ENCODE data around the gene RAPGEF4. TPM values are rescaled to one million over a fixed set of nuclear protein-coding genes. Genes with fewer than 3 reads are reported as not detected.

The RAPGEF4 gene
- total RNA-seq, 2 experiments from 2014 or later, result 1.1 TPM

DNA sequence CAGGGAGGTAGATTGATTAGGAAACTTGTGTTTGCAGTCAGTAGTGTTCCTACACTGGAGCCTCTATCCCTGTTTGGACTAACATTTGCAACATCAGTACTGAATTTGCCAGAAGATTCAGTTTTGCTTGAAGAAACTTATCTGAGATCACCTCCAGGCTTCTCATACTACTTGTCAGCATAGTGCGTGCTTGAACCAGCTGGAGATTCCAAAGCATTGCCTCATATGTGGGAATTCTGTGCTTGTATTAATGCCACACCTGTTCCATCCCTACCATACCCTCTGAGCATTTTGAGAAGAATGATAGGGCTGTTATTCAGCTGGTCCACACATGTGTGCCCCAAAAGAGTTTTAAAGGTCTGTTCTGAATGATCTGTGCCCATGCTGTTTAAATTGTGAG, 148.7 kb downstream of the RAPGEF4 start:
- Mint-ChIP-seq H3K27ac (no peak overlapping the region), H3K4me1 (no peaks in the 10 kb centered on the region)

DNA sequence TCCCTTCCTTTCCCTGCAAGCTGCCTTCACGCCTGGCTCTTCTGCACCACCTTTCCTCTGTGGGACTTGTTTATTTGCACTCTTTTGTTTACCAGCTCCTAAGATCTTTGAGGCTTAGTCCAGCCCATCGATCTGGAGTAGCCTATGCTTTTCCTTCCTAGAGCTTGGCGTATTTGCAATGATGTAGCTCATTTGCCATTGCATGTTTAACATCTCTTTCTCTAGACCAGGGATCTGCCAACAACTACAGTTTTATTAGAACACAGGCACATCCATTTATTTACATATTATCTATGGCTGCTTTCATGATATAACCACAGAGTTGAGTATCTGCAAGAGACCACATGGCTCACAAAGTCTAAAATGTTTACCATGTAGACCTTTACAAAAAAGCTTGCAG, 150.4 kb downstream of the RAPGEF4 start:
- Mint-ChIP-seq H3K27ac (no peak overlapping the region), H3K4me3 (no peak overlapping the region), H3K27me3 (peaks cover 10% of the 10 kb centered on the region), H3K9me3 (no peaks in the 10 kb centered on the region), H3K36me3 (no peaks in the 10 kb centered on the region), H3K4me1 (no peaks in the 10 kb centered on the region)
- DNase-seq (no peak), ATAC-seq (ENCODE audit: low read depth) (no peak)
- POLR2A ChIA-PET, result no interaction called here

More for the DNA sequence above, 148.7 kb downstream of the RAPGEF4 start:
- ATAC-seq (ENCODE audit: low read depth), result no peak
- Mint-ChIP-seq H3K4me3 (no peak overlapping the region), H3K9me3 (no peaks in the 10 kb centered on the region), H3K27me3 (peaks cover 11% of the 10 kb centered on the region), H3K36me3 (no peaks in the 10 kb centered on the region)
- POLR2A ChIA-PET, result no interaction called here
- no peak for DNase-seq

DNA sequence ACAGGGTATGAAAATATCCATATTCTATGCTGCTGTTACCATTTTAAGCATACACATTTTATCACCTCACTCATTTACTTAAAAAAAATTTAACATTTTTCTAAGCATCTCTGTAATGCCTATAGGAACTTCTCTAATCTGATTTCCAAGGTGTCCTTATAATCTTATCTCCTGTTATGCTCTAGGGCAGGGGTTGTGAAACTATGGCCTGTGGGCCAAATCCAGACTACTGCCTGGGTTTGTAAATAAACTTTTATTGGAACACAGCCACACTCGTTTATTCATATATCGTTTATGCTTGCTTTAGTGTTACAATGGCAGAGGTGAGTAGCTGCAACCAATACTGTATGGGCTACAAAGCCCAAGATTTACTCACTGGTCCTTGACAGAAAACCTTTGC, 151.6 kb downstream of the RAPGEF4 start:
- peaks cover 9% of the 10 kb centered on the region for H3K27me3 Mint-ChIP-seq
- no peak for ATAC-seq (ENCODE audit: low read depth)
- no peak overlapping the region for H3K4me3 Mint-ChIP-seq
- POLR2A ChIA-PET, result no interaction called here
- no peaks in the 10 kb centered on the region for H3K36me3 Mint-ChIP-seq
- no peak for DNase-seq
- no peaks in the 10 kb centered on the region for H3K4me1 Mint-ChIP-seq
- H3K27ac Mint-ChIP-seq, result no peak overlapping the region
- no peaks in the 10 kb centered on the region for H3K9me3 Mint-ChIP-seq

DNA sequence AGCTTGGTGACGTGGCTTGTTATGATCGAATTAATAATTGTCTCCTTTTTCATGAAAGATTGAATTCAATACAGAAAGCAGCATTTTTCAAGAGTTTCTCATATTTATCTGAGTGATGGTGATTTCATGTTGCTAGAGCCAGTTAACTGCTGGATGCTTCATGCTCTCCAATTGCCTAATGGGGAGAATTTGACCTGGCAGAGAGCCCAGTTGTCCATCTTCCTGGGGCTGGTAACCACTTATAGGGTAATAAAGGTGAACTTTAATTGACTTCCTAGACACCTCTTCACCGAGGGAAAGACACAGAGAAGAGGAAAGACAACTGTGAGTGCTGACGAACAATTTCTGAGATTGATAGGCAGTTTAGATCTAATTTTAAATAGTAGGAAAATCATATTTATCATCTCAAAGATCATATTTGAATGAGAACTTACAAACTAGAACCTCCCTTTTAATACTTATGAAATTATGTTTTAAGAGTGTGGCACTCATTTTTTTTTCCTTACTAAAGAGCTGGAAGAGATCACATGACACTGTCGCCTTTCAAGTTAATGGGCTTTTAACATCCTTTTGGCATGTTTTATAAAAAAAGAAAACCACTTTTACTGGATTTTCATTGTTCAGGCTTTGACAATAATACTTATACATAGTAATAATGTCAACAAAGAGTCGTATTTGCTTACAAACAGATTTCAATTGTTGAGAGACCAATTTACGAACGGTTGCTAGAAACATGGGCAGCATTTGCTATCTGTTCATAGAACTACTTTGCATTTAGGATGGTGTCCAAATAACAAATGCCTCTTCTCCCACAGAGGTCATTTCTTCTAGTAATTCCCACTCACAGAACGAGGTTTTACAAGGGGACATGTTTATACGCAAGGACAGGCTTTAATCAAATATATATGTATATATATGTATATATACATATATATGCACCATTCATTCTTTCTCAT, 153.3 kb downstream of the RAPGEF4 start:
- H3K4me3 Mint-ChIP-seq, result no peak overlapping the region
- POLR2A ChIA-PET, result no interaction called here
- H3K27me3 Mint-ChIP-seq, result peaks cover 9% of the 10 kb centered on the region
- no peaks in the 10 kb centered on the region for H3K4me1 Mint-ChIP-seq
- no peaks in the 10 kb centered on the region for H3K9me3 Mint-ChIP-seq
- H3K36me3 Mint-ChIP-seq, result no peaks in the 10 kb centered on the region
- H3K27ac Mint-ChIP-seq, result no peak overlapping the region
- no peak for ATAC-seq (ENCODE audit: low read depth)
- no peak for DNase-seq

DNA sequence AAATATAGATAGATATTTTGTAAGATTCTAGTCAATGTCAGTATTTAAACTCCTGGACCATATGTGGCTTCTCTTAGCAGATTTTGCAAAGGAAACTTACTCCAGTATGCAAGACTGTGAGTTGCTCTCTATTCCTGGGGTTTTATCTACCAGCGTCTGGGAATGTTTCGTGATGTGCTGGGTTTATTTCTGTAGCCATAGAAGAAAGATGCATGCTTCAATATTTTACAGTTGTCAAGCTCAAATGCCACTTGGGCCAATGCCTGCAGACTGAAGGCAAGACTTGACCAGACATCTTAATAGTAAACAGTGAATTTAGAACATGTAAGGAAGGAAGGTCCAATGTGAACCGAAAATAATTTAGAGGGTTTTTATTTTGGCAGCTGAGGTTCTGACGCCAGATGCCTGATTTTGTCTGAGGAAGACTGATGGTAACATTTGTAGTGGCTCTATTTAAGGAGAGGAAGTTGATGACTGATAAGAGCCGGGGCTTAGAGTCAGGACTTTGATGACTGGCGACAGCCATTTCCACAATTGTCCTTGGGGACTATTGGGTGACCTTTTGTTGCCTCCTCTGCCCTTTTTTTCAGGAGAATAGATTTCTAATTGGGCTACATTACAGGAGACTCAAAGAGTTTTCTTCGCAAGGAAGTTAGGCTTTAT, 154.3 kb downstream of the RAPGEF4 start:
- DNase-seq (no peak), ATAC-seq (ENCODE audit: low read depth) (no peak)
- H3K9me3 Mint-ChIP-seq, result no peaks in the 10 kb centered on the region
- no peaks in the 10 kb centered on the region for H3K36me3 Mint-ChIP-seq
- H3K27ac Mint-ChIP-seq, result no peak overlapping the region
- H3K27me3 Mint-ChIP-seq, result peaks cover 9% of the 10 kb centered on the region
- POLR2A ChIA-PET, result no interaction called here
- no peak overlapping the region for H3K4me3 Mint-ChIP-seq
- H3K4me1 Mint-ChIP-seq, result no peaks in the 10 kb centered on the region

DNA sequence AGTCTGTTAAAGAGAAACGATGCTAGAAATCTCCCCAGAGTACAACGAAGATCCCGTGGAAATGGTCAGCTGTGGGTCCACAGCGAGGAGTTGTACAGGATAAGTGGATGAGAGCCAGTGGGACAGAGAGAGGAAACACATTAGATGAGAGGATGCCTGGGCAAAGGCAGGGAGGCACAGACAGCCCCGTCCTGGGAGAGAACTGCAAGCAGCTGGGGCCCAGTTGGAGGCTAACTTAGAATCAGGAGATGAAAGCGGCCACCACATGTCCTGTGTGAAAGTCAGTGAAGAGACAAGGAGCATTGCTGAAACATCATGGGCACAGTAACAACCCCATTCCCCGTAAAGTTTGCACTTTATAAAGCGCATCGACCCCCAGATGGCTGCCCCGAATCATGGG, 157.5 kb downstream of the RAPGEF4 start:
- Mint-ChIP-seq H3K27ac (no peak overlapping the region), H3K4me1 (no peaks in the 10 kb centered on the region)
- no peak for ATAC-seq (ENCODE audit: low read depth)

DNA sequence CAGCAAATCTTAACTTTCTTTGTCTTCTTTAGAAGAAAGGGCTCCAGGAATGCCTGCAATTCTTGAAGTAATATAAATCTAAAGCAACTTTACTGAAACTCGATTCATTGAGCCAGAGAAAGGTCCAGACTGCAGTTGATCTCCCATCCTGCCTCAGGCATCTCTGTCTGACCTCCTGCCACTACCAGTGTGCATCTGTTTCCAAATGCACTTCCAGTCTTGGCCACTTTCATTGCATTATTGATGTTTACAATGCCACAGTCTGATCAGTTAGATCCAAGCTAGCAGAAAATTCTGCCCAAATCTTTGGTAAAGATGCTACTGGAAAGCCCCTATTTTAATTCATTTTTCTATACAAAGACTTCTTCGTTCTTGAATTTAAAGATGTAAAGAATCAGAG, 158.0 kb downstream of the RAPGEF4 start:
- Mint-ChIP-seq H3K27me3 (peaks cover 14% of the 10 kb centered on the region), H3K36me3 (no peaks in the 10 kb centered on the region), H3K4me1 (no peaks in the 10 kb centered on the region), H3K27ac (no peak overlapping the region), H3K9me3 (no peaks in the 10 kb centered on the region), H3K4me3 (no peak overlapping the region)
- POLR2A ChIA-PET, result no interaction called here
- ATAC-seq (ENCODE audit: low read depth) (no peak), DNase-seq (no peak)

More for the DNA sequence above, 157.5 kb downstream of the RAPGEF4 start:
- POLR2A ChIA-PET, result no interaction called here
- DNase-seq, result no peak
- Mint-ChIP-seq H3K4me3 (no peak overlapping the region), H3K9me3 (no peaks in the 10 kb centered on the region), H3K36me3 (no peaks in the 10 kb centered on the region), H3K27me3 (peaks cover 13% of the 10 kb centered on the region)

DNA sequence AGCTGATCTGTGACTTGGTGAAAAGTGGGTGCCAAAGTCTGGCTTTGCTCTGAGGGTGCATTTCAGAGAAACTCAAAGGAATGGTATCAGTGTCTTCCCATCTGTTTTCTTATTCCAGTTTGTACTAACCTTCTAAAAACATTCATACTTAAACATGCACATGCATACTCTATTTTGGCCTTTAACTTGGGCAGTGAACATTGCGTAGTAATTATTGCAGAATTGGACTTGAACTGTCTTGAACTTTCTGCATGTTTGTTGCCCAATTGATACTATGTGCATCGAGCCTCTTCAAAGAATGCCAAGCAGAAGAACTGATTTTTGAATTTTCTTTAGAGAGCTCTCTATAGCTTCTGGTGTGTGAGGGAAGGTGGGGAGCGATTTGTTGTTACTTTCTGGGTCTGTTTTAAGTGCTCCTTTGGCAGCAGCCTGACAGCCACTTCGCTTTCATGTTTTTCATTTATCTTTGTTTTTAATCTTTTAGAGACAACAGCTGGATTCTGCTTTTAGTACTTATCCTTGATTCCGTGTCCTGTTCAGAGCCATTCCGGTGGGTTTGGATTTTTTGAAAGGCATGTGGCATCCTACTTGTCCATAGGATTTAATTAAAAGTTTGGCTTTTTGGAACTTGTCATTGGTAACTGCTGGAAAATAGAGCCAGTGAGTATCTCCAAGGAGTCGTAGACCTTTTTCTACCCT, 159.2 kb downstream of the RAPGEF4 start:
- no peaks in the 10 kb centered on the region for H3K4me1 Mint-ChIP-seq
- no peak overlapping the region for H3K4me3 Mint-ChIP-seq
- DNase-seq, result no peak
- no peak for ATAC-seq (ENCODE audit: low read depth)
- H3K27ac Mint-ChIP-seq, result no peak overlapping the region
- H3K36me3 Mint-ChIP-seq, result no peaks in the 10 kb centered on the region
- no peaks in the 10 kb centered on the region for H3K9me3 Mint-ChIP-seq
- H3K27me3 Mint-ChIP-seq, result peaks cover 20% of the 10 kb centered on the region
- POLR2A ChIA-PET, result no interaction called here

DNA sequence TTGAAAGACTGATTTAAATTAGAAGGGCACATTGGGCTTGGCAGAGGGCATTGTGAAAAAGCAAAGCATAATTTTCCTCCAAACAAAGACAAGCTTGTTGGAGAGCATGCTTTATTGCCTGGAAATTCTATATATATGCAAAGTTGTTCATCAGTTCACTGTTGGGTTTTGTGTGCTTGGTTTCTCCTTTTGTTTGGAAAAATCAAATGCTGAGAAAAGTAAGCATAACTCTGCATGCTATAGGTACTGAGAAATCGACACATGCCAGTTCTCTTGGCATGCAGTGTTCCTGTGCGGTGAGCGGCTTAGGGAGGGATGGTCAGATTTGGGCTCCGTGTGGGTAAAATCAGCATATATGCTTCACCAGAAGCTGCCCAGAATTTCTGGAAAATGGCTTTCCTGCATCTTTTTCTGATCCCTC, 161.0 kb downstream of the RAPGEF4 start:
- no peak overlapping the region for H3K4me3 Mint-ChIP-seq
- H3K36me3 Mint-ChIP-seq, result no peaks in the 10 kb centered on the region
- no peaks in the 10 kb centered on the region for H3K4me1 Mint-ChIP-seq
- peaks cover 20% of the 10 kb centered on the region for H3K27me3 Mint-ChIP-seq
- no peaks in the 10 kb centered on the region for H3K9me3 Mint-ChIP-seq
- ATAC-seq (ENCODE audit: low read depth) (no peak), DNase-seq (no peak)
- no peak overlapping the region for H3K27ac Mint-ChIP-seq
- POLR2A ChIA-PET, result no interaction called here

DNA sequence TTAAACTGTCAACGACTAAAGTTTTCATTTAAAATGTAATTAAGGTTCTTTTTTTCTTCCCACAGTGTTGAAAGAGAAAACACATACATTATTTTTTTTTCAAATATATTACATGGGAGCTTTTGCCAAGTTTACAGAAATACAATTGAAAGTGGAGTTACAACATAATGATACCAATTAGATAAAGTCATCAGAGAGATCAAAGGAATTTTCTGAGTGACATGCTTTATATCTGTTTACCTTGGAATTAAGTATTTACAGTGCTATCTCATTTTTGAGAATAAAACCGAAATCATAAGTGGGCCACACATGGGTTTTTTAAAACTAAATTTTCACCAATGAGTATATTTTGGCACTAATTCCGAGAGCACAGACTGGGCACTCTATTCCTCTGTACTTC, 165.2 kb downstream of the RAPGEF4 start:
- H3K9me3 Mint-ChIP-seq, result no peaks in the 10 kb centered on the region
- DNase-seq, result no peak
- peaks cover 4% of the 10 kb centered on the region for H3K4me1 Mint-ChIP-seq
- no peaks in the 10 kb centered on the region for H3K36me3 Mint-ChIP-seq
- no peak overlapping the region for H3K4me3 Mint-ChIP-seq
- ATAC-seq (ENCODE audit: low read depth), result no peak
- peaks cover 14% of the 10 kb centered on the region for H3K27me3 Mint-ChIP-seq
- H3K27ac Mint-ChIP-seq, result no peak overlapping the region
- POLR2A ChIA-PET, result no interaction called here

DNA sequence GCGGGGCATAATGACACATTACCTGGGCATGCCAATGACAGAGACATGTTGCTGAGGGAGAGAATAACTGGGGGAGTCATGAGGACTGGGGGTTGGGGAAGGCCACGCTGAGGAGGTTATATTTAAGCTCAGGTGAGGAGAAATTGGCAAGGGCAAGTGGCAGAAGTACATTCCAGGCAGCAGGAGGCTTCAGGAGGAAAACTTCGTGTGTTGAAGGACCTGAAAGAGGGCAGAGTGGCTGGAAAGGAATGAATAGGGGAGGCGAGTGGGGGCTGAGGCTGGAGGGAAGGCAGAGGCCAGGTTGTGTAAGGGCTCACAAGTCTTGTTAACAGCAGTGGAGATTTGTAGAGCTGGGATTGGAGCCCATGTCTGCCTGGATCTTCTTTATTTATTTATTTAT, 166.3 kb downstream of the RAPGEF4 start:
- POLR2A ChIA-PET, result no interaction called here
- DNase-seq (no peak), ATAC-seq (ENCODE audit: low read depth) (no peak)
- Mint-ChIP-seq H3K4me1 (peaks cover 4% of the 10 kb centered on the region), H3K27ac (no peak overlapping the region), H3K36me3 (no peaks in the 10 kb centered on the region), H3K9me3 (no peaks in the 10 kb centered on the region), H3K4me3 (no peak overlapping the region), H3K27me3 (peaks cover 12% of the 10 kb centered on the region)

DNA sequence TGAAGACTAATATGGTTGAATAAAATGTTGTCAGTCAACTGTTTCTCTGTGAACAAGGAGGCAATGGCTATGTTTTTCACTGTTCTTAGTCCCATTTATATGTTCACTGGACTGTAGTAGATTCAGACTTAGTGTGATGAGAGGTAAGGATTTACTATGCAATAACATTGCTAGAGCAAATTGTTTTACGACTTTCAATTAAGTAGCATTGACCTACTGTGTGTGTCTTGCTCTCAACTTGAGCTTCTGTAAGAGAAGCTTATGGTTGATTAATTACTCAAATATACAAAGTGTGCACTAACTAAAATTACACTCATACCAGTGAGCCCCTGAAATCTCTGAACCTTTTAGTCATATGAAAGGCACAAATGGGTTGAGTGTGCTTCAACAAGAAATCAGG, 168.6 kb downstream of the RAPGEF4 start:
- Mint-ChIP-seq H3K27me3 (peaks cover 3% of the 10 kb centered on the region), H3K4me1 (peaks cover 4% of the 10 kb centered on the region), H3K9me3 (no peaks in the 10 kb centered on the region), H3K27ac (no peak overlapping the region), H3K4me3 (no peak overlapping the region), H3K36me3 (no peaks in the 10 kb centered on the region)
- POLR2A ChIA-PET, result no interaction called here
- no peak for DNase-seq
- ATAC-seq (ENCODE audit: low read depth), result no peak

DNA sequence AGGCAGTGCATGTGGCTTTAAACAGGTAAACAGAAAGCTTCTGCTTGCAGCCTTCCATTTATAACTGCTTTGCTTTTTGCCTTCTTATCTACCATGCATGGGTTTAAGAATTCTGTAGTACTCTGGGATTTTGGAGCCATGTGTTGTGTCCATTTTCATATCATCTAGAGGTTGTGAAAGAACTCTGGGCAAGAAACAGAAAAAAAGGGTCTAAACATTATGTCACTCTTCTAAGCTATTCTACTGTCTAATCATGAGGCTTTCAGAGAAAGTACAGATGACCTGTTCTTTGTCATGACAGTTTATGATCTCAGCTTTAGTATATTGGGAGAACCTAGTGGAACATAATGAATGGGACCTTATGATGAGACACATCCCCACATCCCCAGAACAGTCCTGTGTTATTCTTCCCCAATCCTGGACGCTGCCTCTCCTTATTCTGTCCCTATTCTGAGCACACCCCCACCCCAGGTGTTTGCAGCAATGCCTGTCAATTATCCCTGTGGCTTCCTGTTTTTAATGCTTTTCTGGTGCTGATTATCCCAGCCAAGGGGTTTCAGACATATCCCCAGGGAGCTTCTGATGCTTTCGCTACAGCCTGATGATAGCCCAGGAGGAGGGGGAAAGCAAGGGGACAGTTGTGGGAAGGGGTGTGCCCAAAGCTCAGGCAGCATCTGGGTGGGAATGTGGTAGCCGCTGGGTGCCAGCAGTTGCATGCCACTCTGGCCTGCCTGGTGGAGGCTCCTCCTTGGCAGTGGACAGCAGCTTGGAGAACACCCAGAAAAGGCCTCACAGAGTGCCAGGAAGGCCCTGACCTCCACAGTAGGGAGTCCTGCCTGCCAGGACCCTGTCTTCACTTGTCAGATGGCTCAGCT, 170.5 kb downstream of the RAPGEF4 start:
- Mint-ChIP-seq H3K27ac (no peak overlapping the region), H3K36me3 (no peaks in the 10 kb centered on the region), H3K4me3 (no peak overlapping the region), H3K9me3 (no peaks in the 10 kb centered on the region), H3K27me3 (no peaks in the 10 kb centered on the region), H3K4me1 (peaks cover 4% of the 10 kb centered on the region)
- ATAC-seq (ENCODE audit: low read depth) (no peak), DNase-seq (no peak)
- POLR2A ChIA-PET, result no interaction called here

All from activated naive CD8-positive, alpha-beta T cell treated with anti-CD3 and anti-CD28 coated beads, Interleukin-2, amount 10 ng/mL, durations not matched to agents 7 days and 5 days (primary cell).